NB4 (cell line): ENCODE results near the gene CMSS1.

Experiments used
- MYC ChIP-seq: IDR thresholded peaks from 2 replicates; pipeline ENCODE4 v1.6.1; 2011; ENCODE audit warnings: low read depth, low read length
- POLR2A ChIP-seq: IDR thresholded peaks from 2 replicates; pipeline ENCODE4 v1.6.1; 2011; ENCODE audit warnings: mild to moderate bottlenecking; ENCODE audit not compliant: insufficient read length; ENCODE audit errors: extremely low read depth
- TF ChIP-seq, protein P1 (sequence below): IDR thresholded peaks from one replicate; pipeline ENCODE4 v1.5.1; 2012; ENCODE audit warnings: low read depth, low read length
- TF ChIP-seq, protein P2 (sequence below): IDR thresholded peaks from 2 replicates; pipeline ENCODE4 v1.6.1; 2011; ENCODE audit warnings: low read depth, low read length

DNA sequence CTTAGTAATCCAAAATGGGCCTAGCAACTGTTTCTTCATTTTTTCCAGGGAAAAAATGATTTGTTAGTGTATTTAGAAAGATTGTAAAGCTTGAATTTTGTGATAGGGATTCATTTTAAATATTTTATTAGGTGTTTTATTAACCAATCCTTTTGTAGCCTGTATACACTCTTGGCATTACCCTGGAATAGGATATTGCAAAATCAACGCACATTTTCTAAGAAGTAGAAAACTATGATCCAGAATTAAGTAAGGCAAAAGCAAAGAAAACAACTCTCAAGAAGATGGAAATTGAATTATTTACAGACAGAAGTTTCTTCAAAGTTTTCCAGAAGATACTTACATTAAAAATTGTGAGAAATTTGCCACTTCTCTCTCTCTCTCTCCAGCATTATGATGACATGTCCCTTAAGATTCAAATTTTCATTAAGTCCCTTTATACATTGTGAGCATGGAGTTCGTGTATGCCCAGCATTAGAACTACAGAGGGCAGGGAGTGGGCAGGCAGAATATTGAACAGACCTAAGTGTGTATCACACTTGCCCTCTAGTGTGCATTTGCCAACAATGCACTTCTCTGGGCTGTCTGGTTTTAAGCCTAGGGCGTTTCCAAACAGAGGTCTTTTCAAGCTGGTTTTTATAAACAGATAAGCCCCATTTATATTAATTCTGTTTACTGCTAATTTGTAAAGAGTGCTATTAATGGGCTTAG lies 28.5 kb upstream of the CMSS1 start:
- TF ChIP-seq, protein P1, sequence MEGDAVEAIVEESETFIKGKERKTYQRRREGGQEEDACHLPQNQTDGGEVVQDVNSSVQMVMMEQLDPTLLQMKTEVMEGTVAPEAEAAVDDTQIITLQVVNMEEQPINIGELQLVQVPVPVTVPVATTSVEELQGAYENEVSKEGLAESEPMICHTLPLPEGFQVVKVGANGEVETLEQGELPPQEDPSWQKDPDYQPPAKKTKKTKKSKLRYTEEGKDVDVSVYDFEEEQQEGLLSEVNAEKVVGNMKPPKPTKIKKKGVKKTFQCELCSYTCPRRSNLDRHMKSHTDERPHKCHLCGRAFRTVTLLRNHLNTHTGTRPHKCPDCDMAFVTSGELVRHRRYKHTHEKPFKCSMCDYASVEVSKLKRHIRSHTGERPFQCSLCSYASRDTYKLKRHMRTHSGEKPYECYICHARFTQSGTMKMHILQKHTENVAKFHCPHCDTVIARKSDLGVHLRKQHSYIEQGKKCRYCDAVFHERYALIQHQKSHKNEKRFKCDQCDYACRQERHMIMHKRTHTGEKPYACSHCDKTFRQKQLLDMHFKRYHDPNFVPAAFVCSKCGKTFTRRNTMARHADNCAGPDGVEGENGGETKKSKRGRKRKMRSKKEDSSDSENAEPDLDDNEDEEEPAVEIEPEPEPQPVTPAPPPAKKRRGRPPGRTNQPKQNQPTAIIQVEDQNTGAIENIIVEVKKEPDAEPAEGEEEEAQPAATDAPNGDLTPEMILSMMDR = peak; percentile 63
- TF ChIP-seq POLR2A (no peak), MYC (no peak)
- TF ChIP-seq, protein P2, sequence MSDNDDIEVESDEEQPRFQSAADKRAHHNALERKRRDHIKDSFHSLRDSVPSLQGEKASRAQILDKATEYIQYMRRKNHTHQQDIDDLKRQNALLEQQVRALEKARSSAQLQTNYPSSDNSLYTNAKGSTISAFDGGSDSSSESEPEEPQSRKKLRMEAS = no peak; the same call in 1 of the 2 replicates
